Colonic mucosa (tissue), 4 donors: ENCODE measurements around the gene BANF1. TPM values are rescaled to one million over a fixed set of nuclear protein-coding genes. Genes with fewer than 3 reads are reported as not detected.

Experiments
- DNase-seq: peaks from one replicate; pipeline ENCODE4 v3.0.0-alpha.2; 2020
- H3K27ac ChIP-seq: fragments of 200-600 bp; one replicate; pipeline ENCODE4 v1.8.0; 2021
- H3K27me3 ChIP-seq: fragments of 200-600 bp; one replicate; pipeline ENCODE4 v1.8.0; 2021
- H3K36me3 ChIP-seq: fragments of 200-600 bp; one replicate; pipeline ENCODE4 v1.8.0; 2021
- H3K4me1 ChIP-seq: fragments of 200-600 bp; one replicate; pipeline ENCODE4 v1.8.0; 2021; ENCODE audit warnings: mild to moderate bottlenecking
- H3K4me3 ChIP-seq: fragments of 200-600 bp; one replicate; pipeline ENCODE4 v1.8.0; 2021
- H3K9ac ChIP-seq, 2 donors: one replicate each; pipeline ENCODE4 v1.7.0; 2013; ENCODE audit warnings: control low read depth in 2 of 2, low read depth in 2 of 2, low read length in 2 of 2
- H3K9me3 ChIP-seq: fragments of 200-600 bp; one replicate; pipeline ENCODE4 v1.8.0; 2021
- CTCF ChIP-seq: fragments of 200-600 bp; IDR thresholded peaks from one replicate; pipeline ENCODE4 v1.8.0; 2022; ENCODE audit warnings: antibody characterized with exemption, mild to moderate bottlenecking
- intact Hi-C: fragments of 100-400 bp; cut with DNase I; formaldehyde crosslinking; loops from one replicate; pipeline ENCODE4 v1.14.1; 2022
- total RNA-seq, 2 donors: library from RNA; stranded (reverse); fragmentation: NEBNext Ultra II Directional in 1 of 2; extraction: Animal tissue kit (Norgen Biotek cat#: 25700) in 1 of 2; gene quantifications; one replicate each; pipeline ENCODE4 v1.2.1, GENCODE V29; 2021
- donor health status: healthy.
- donor health status: DM: no; HTN: no; CAD: no.
- donor health status: DM: no; HTN: no; CAD: no.

BANF1 gene
- total RNA-seq, 2 donors from 2014 or later = 128 to 231 TPM

DNA sequence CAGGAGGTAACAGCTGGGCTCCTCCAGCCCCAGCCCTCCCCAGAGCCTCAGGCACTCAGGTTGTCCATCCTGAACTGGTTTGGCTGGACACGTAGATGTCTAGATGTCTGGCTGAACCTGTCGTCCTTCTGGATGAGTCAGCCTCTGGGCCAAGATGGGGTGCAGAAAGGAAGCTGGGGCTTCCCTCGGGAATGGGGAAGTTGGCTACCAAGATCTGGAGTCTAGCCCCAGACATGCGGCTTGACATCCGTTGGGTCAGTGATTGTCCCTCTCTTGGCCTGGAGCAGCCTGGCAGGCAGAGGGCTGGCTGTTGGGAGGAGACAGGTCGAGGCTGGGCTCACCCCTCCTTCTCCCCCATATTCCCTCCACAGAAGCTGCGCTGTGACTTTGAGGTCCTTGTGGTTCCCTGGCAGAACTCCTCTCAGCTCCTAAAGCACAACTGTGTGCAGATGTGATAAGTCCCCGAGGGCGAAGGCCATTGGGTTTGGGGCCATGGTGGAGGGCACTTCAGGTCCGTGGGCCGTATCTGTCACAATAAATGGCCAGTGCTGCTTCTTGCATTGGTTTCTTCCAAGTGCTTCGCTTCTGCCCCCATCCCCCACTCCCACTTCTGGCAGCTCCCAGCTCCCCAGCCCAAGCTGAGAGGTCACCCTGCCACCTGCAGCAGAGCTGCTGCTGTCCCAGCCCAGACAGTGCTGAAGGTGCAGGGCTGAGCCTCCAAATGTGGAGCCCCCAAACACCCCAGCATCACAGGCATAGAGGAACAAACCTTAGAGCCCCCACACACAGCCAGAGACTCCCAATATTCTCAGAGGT is 10.9 kb downstream of the BANF1 start:
- no peak for DNase-seq
- Histone ChIP-seq H3K27ac (no peak overlapping the region), H3K4me3 (no peak overlapping the region), H3K9ac (no peak overlapping the region), H3K27me3 (peaks cover 17% of the 10 kb centered on the region), H3K36me3 (no peaks in the 10 kb centered on the region), H3K4me1 (no peaks in the 10 kb centered on the region), H3K9me3 (no peaks in the 10 kb centered on the region)
- intact Hi-C loops = no loop called here
- no peak for TF ChIP-seq CTCF

DNA sequence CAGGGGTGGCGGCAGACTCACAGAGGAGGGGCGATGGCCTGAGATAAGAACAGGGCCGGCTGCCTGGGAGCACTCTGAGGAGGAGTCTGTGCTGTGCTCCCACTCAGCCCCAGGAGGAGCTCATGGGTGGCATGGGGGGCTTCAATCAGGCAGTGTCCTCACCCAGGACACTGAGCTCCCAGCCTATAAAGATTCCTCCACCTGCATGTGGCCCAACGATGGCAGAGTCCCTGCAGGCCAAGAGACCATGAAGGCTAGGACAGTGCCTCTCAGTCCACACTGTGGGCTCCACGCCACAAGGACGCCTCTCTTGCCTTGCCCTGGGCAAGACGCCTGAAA is 11.4 kb downstream of the BANF1 start:
- no peaks in the 10 kb centered on the region for H3K9me3 ChIP-seq
- H3K27me3 ChIP-seq = peaks cover 17% of the 10 kb centered on the region
- no peaks in the 10 kb centered on the region for H3K4me1 ChIP-seq
- TF ChIP-seq CTCF = no peak
- no peak overlapping the region for H3K27ac ChIP-seq
- H3K36me3 ChIP-seq = no peaks in the 10 kb centered on the region
- no peak for DNase-seq
- H3K9ac ChIP-seq = no peak overlapping the region
- intact Hi-C loops = no loop called here
- no peak overlapping the region for H3K4me3 ChIP-seq

DNA sequence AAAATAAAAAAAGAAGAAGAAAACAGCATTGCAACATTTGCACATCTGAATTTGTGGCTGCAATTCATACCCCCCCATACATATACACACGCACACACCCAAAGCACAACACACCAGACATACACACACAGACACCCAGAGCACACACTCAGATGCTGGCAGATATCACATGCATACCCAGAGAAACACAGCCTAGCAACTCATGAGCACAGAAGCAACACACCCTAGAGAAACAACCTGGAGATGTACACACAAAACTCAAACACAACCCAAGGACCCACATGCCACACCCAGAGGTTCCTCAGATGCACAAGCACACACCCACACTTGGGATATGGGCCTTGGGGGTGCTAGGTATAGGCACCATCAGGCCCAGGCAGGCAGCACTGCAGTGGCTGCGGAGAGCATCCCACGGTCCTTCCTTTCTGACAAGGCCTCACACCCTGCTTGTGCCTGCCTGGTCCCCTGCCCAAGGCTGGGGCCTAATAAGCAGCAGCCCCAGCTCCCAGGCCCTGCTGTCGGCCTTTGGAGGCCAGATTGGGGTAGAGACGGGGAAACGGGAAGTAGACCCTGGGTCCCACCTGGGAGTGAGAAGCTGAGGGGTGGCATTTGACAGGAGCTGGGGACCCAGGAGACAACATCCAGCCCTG is 12.6 kb downstream of the BANF1 start:
- no peak for TF ChIP-seq CTCF
- intact Hi-C loops = no loop called here
- no peak for DNase-seq
- Histone ChIP-seq H3K4me1 (no peaks in the 10 kb centered on the region), H3K27me3 (peaks cover 17% of the 10 kb centered on the region), H3K27ac (no peak overlapping the region), H3K36me3 (no peaks in the 10 kb centered on the region), H3K9ac (no peak overlapping the region), H3K4me3 (no peak overlapping the region), H3K9me3 (no peaks in the 10 kb centered on the region)

GRCh38 chr11:66015454-66015881 is 13.2 kb downstream of the BANF1 start:
- Histone ChIP-seq H3K9ac (no peak overlapping the region), H3K9me3 (no peaks in the 10 kb centered on the region), H3K4me3 (no peak overlapping the region), H3K27me3 (peaks cover 17% of the 10 kb centered on the region), H3K4me1 (no peaks in the 10 kb centered on the region), H3K27ac (no peak overlapping the region), H3K36me3 (no peaks in the 10 kb centered on the region)
- TF ChIP-seq CTCF = no peak
- intact Hi-C loops = no loop called here
- DNase-seq = no peak

GRCh38 chr11:66015936-66016792 is 13.9 kb downstream of the BANF1 start:
- DNase-seq = no peak
- Histone ChIP-seq H3K4me1 (no peaks in the 10 kb centered on the region), H3K4me3 (no peak overlapping the region), H3K36me3 (no peaks in the 10 kb centered on the region), H3K27ac (no peak overlapping the region), H3K9ac (no peak overlapping the region), H3K27me3 (peaks cover 17% of the 10 kb centered on the region), H3K9me3 (no peaks in the 10 kb centered on the region)
- intact Hi-C loops = no loop called here
- TF ChIP-seq CTCF = no peak
